Middle frontal gyrus (tissue), 1 donor: ENCODE data around the gene HEATR5A.
"Not testable (repeated sequence)": the region's sequence is repeated elsewhere in the genome, so short reads cannot be mapped to it uniquely, and the experiment has no call there.

Experiments
- DNase-seq: peaks from one replicate; pipeline ENCODE4 v3.0.0-alpha.2; 2015; ENCODE audit warnings: low spot score; ENCODE audit errors: extremely low spot score

HEATR5A gene

DNA sequence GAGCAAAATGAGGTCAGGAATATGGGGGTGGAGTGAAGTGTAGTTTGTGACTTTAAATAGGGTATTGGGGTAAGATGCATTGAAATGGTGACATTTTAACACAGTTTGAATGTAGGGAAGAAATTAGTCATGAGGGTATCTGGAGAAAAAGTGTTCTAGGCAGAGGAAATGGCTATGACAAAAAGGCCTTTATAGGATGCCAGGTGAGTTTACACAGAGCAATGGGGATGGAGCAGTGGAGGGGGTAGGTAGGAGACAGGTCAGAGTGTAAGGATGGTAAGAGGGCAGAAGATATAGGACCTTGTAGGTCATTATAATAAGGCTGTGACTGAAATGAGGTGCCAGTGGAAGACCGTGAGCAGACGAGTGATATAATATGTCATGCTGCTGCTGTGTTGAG, 30.4 kb downstream of the HEATR5A start:
- no peak for DNase-seq

DNA sequence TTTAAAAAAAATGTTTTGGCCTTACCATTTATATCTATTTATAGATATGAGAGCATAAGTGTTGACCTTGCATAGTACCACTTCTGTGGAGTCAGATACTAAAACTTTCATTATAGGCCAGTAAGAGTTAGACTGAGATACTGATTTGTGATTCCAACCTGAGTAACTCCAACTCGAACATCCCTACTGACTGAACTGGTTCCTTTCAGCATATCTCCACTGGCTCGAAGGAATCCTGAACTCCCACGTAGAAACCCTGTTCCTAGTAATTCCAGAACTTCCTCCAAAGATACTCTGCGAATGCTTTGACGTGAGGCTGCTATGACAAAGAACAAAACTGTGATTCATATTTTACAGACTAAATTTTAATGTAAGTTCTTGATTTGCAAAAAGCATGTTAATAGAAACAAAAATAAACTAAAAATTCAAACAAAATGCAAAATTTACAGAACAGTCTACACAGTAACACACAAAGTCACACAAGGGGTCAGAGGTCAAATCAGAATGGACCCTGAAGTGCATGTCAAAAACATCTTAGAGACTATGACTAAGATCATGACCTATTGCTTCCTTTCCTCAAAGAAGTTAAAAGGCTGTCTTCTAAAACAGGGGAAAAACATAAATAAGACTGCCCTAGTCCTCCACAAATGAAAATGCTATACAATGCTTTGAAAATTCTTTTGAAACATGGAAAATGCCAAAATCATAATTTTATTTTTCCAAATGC, 31.5 kb downstream of the HEATR5A start:
- DNase-seq: no peak

DNA sequence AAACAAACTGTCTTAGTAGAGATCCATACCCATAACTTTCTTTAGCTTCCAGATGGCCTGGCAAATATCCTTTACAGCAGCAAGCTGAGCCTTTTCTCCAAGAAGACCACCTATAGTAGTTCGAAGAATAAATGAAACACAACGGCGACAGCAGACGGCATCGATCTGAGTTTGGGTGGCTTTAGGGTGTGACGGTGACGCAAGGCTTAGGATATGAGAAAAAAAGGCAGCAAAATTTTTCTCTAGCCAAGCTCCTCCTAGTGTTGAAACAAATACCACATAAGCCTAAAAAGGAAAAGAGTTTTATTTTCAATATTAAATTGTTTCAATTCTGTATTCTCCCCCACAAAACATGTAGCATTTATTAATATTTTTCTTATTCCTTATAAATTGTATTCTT, 33.3 kb downstream of the HEATR5A start:
- no peak for DNase-seq

DNA sequence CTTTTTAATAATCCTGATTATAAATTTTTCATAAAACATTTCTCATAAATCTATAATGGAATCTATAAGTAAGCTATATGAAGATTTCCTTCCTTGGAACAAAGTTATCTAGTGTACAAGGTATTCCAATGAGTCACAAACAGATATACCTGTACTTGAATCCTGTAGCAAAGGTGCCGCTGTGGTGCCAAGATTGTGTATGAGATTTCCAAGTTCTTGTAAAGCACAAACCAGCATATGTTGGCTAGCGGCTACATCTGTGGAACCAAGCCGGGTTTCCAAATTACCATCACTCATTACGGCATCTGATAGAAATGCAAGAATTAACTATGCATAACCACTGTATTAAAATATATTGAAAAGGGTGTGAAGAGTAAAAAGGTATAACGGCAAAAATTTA, 34.1 kb downstream of the HEATR5A start:
- DNase-seq: no peak

DNA sequence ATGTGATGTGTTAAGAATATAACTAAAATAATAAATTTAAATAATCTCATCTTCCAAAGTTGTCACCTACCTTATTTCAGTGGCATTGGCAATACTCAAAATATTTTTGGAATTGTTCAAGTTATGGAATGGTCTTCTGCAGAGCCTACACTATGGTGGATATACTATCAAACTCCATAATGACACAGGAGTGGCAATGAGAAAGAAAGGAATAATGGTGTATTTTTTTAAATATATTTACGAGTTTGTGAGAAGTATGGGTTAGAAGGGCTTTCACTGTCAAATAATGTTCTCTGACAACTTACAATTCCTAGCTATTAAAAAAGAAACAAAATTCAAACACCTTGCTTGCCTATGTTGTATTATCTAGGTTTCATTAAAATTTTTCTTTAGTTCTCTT, 38.1 kb downstream of the HEATR5A start:
- DNase-seq: no peak

DNA sequence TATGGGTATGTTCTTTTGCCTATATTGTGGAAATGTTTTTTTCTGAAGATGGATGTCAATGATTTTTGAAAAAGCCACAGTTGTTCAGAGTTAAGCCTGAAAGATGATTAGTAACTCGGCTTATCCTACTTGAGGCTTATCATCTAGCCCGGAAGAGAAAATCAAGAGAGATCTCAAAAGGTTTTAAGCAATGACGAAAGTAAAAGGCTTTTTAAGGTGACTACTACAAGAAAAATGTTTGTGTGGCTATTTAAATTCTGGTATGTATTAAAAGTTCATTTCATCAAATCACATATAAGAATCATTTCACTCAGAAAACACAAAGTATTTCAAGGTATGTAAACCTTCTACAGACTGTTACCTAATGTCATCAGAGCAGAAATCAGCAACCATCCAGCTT, 40.2 kb downstream of the HEATR5A start:
- DNase-seq: no peak

DNA sequence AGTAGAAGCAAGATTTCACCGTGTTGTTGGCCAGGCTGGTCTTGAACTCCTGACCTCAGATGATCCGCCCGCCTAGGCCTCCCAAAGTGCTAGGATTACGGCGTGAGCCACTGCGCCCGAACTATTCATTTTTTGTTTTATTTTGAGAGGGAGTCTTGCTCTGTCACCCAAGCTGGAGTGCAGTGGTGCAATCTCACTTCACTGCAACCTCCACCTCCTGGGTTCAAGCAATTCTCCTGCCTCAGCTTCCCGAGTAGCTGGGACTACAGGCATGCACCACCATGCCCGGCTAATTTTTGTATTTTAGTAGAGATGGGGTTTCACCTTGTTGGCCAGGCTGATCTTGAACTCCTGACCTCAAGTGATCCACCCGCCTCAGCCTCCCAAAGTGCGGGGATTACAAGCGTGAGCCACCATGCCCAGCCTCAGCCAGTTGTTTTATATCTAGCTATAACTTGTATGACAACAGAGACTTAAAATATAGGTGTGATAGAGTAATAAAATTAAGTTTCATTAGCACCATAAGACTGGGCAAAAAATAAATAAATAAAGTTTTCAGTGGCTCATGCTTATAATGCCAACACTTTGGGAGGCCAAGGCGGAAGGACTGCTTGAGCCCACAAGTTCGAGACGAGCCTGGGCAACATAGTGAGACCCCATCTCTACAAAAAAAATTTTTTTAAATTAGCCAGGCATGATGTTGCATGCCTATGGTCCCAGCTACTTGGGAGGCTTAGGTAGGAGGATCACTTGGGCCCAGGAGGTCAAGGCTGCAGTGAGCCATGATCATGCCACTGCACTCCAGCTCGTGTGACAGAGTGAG, 41.0 kb downstream of the HEATR5A start:
- not testable (repeated sequence) for DNase-seq

DNA sequence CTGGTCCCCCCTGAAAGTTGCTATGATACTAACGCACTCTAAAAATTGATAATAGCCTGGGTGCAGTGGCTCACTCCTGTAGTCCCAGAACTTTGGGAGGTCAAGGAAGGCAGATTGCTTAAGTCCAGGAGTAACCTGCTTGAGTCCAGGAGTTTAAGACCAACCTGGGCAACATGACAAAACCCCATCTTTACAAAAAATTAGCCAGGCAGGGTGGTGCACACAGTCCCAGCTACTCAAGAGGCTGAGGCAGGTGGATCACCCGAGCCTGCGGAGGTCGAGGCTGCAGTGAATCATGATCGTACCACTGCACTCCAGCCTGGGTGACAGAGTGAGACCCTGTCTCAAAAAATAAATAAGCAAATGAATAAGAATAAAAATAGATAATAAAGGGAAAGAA, 42.9 kb downstream of the HEATR5A start:
- no peak for DNase-seq

DNA sequence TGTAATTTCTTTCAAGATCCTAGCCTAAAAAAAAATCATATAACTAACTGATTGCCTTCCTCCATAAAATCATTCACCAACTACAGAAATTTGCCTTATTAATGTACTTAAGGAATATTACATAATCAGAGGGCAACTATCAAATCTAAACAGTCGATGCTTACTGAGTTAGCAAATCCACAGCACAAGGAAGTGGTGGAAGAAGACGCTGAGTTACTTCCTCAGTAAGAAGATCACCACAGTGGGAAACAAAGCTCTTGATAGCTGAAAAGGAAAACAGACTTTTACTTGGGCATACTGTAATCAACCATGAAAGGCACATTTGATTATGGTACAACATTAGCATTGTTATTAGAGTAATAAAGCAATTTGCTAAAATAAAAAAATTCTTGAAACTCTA, 48.7 kb downstream of the HEATR5A start:
- no peak for DNase-seq

DNA sequence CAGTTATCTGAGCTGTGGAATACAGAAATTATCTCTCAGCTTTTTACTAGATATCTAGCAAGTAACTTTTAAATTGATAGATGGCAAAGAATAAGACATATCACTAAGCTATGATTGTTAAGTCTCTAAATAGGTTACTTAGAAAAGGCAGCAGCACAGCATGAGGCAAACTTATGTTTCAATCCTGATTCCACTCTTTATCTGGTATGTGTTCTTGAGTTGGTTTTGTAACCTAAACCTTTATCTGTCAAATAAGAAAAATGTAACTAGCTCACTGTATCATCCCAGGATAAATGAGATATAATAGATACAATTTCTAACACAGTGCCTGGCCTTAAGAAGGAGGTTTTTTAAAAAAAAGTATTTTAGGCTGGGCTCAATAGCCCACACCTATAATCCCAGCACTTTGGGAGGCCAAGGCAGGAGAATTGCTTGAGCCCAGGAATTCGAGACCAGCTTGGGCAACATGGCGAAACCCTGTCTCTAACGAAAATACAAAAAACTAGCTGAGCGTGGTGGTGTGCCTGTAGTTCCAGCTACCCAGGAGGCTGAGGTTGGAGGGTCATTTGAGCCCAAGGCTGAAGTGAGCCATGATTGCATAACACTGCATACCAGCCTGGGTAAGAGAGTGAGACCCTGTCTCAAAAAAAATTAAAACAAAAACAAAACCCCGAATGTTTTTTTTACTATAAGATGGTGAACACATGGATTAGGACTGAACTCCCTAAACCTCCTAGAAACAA, 56.8 kb downstream of the HEATR5A start:
- DNase-seq: no peak

DNA sequence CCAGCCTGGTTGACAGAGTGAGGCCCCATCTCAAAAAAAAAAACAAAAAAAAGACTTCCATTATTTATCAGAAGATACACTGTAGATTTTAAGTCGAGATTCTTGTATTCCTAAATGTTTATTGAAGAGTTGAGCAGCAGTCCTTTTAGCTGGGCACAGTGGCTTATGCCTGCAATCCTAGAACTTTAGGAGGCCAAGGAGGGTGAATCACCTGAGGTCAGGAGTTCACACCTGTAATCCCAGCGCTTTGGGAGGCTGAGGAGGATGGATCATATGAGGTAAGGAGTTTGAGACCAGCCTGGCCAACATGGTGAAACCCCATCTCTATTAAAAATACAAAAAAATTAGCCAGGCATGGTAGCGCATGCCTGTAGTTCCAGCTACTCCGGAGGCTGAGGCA, 57.6 kb downstream of the HEATR5A start:
- DNase-seq: no peak

DNA sequence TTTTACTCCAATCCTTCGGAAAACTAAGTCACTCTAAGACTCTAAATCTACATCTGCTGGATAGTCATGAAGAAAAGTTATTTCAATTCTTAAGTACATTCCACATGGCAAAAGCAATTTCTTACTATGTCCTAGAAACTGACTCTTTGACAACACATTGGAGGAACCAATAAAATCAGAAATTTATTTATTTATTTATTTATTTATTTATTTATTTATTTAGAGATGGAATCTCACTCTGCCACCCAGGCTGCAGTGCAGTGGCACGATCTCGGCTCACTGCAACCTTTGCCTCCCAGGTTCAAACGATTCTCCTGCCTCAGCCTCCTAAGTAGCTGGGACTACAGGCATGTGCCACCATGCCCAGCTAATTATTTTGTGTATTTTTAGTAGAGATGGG, 58.6 kb downstream of the HEATR5A start:
- not testable (repeated sequence) for DNase-seq

DNA sequence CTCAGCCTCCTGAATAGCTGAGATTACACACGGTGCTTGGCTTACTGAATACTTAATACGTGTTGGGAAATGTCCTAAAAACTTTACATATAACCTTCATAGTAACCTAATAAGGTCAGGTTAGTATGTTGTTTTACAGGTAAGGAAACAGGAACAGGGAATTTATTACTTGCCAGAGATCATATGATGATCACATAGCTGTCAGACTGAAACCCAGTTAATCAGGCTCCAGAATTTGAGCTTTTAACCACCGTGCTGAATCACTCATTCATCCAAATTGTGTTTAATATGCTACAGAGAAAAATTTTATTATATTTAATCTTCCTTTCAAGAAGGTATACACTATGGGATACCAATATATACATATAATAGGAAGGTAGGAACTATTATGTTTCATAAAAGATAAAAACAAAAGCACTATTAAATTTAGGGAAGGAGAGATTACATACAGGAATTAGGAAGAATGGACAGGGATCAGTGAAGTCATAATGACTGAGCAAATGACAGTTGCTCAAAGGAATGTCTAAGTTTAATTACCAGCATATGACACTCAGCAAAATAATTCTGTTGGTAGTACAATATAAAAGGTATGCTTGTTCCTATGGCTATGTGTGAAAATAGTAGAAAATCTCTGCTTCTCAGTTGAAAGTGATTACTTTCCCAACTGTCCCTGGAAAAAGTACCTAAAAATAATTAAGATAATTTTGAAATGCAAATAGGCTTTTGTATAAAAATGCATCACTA, 59.3 kb downstream of the HEATR5A start:
- no peak for DNase-seq

DNA sequence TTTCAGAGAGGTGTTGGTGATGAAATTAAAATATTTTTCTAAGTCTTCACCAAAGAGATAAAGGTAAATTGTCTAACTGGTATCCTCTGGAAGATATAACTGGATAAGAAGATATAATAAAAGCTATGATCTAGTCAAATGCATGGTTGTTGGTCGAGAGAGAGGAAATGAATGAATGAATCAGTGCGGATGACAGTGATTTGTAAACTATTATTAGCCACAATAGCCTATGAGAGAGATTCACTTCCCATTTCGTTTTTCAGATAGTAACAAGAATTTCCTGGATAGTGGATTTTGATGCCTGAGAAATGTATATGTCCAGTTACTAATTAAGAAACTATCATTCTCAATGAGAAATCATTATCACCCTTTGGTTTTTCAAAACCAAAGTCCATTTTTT, 63.1 kb downstream of the HEATR5A start:
- no peak for DNase-seq

DNA sequence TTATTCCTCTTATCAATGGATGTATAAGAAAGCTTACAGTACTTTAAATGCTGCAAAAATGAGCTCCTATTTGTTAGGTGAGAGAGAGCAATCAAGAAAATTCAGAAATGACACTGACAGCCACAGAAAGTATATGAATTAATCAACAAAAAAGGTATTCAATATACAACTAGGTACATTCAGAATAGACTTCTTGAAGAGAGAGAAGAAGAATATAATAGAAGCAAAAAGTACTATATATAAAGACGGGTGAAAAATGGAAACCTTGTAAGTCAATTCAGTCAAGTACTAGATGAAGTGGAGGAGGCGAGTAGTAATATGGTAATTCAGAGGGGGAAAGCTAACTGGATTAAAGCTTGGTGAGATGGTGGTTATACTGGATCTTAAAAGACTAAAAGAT, 74.3 kb downstream of the HEATR5A start:
- DNase-seq: no peak

DNA sequence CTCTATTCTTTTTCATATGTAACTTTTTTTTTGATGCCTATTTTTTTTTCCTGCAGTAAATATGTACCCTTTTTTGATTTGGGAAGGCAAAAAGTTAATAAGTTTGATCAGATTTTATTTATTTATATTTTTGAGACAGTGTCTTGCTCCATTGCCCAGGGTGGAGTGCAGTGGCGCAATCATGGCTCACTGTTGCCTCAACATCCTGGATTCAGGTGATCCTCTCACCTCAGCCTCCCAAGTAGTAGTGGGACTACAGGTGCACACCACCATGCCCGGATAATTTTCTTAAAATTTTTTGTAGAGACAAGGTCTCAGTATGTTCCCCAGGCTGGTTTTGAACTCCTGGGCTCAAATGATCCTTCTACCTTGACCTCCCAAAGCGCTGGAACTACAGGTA, 79.1 kb downstream of the HEATR5A start:
- DNase-seq: no peak

DNA sequence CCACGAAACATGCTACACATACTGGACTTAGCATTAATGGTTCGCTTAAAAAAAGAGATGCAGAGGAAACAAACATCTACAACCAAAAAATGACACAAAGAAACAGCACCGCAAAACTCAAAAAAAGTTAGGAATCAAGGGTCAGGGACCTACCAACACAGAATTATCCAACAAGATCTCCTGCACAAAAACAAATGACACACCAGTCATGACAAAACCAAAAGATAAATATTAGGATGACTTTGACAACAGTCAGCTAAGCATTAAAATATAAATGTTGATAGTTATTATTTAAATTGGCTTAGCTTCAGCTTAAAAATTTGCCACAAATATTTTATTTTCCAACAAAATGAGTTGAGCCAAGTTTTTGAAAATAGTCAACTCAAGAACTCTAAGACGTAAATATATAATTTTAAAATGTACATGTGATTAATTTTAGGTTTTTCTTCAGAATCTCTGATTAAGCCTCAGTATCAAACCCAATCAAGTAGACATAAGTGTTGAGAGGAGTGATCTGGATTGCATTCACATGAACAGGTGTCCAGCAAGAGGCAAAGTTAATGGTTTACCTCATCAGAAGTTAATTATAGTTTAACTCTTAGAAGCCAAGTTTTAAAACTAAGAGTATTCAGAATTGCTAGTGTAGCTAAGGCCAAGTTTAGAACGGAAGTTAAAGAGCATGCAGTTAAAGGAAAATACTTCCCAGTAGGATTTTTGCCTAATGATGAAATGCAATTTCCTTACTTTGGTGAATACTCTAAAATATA, 79.9 kb downstream of the HEATR5A start:
- no peak for DNase-seq

DNA sequence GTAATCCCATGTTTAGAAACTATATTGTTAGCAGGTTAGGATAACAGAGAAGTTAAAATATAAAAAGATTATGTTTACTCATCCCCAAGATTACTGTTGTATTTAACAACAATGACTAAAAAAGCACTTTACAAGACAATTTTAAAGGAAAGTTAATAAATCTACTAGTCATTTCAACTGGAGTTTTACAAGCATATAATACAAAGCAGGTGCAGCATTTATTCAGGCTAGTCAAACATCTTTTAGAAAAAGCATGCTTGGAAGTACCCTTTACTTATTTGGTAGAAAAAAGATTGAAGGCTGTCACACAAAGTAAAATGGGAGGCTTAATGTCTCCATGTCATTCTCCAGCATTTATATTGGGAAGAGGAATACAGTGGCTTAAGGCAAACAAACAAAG, 80.6 kb downstream of the HEATR5A start:
- DNase-seq: no peak

DNA sequence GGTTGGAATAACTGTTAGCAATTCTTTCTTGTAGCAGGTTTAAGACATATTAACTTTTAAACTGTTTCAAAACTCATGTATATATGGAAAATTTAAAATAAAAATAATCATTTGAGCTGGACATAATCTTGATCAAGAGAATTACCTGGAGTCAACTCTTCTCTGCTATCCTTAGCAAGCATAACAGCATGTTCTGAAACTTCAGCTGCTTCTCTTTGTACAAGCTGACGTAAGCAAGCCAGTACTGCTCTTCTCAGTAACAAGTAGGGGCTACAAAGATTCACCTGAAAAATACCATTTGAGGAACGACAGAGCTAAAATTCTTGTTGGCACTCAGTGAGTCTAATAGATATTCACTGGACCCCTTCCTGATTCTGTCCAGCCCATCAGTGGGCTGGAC, 83.0 kb downstream of the HEATR5A start:
- no peak for DNase-seq

DNA sequence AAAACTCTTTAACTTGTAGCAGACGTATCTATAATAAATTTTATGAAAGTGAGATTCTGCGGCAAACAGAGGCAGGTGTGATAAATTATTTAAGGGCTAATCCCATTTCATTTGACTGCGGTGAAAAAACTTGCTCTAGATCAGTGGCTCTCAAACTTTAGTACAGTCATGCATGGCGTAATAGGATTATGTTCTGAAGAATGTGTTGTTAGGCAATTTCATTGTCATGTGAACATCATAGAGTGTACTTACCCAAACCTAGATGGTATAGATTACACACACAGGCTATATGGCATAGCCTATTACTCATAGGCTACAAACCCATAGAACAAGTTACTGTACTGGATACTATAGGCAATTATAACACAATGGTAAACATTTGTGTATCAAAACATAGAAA, 83.7 kb downstream of the HEATR5A start:
- no peak for DNase-seq

DNA sequence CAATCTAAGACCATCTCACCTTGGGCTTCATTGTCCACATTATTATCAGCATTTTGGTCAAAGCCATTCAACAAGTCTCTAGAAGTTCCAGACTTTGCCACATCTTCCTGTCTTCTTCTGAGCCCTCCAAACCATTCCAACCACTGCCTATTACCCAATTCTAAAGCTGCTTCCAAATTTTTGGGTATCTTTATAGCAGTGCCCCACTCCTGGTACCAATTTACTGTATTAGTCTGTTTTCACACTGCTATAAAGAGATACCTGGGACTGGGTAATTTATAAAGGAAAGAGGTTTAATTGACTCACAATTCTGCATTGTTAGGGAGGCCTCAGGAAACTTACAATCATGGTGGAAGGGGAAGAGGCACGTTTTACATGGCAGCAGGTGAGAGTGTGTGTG, 89.0 kb downstream of the HEATR5A start:
- DNase-seq: not testable (repeated sequence)
